HCEC 1CT (cell line): ENCODE measurements around the gene ENDOG.
"Not testable (repeated sequence)": the region's sequence is repeated elsewhere in the genome, so short reads cannot be mapped to it uniquely, and the experiment has no call there.

ENCODE experiments used
- DNase-seq: peaks from one replicate; pipeline ENCODE4 v3.0.0-alpha.2; 2017

The ENDOG gene

DNA sequence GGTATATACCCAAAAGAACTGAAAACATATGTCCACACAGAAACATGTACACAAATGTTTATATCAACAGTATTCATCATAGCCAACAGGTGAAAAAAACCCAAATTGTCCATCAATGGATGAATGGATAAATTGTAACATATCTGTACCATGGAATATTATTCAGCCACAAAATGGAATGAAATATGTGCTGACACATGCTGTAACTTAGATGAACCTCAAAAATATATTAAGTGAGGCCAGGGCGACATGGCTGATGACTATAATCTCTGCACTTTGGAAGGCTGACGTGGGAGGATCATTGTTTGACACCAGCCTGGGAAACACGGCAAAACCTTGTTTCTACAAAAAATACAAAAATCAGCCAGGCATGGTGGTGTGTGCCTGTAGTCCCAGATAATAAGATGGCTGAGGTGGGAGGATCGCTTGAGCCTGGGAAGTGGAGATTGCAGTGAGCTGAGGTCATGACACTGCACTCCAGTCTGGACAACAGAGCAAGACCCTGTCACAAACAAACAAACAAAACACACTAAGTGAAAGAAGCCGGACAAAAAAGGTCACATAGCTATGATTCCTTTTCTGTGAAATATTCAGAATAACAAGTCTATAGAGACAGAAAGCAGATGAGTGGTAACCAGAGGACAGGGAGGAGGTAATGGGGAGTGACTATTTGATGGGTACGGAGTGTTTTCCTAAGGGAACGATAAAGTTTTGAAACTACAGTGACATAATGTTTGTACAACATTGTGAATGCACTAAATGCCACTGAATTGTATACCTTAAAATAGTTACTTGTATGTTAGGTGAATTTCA, 52.0 kb downstream of the ENDOG start:
- no peak for DNase-seq

- not testable (repeated sequence) for DNase-seq
These were observed 52.6 kb downstream of the ENDOG start for GRCh38 chr9:128870941-128871265.
